HCT116 (cell line): ENCODE results near the gene CUEDC1. TPM values are rescaled to one million over a fixed set of nuclear protein-coding genes. Genes with fewer than 3 reads are reported as not detected.

Experiments used
- ATAC-seq: fragments of 200-7000 bp; cut with Tn5 transposase; 2 replicates; pipeline ENCODE4 v1.9.1; 2020; ENCODE audit warnings: mild to moderate bottlenecking, moderate library complexity
- BruUV-seq: library from RNA; stranded (reverse); fragments of 400-500 nt; replicated peaks from 2 replicates; lab custom pipeline; 2021; lab: Mats Ljungman, UMichigan
- CTCF ChIA-PET: fragments of 300-600 bp; sonication (Branson Sonifier 250); formaldehyde crosslinking; loops from one replicate; lab custom pipeline; 2021; ENCODE audit warnings: antibody characterized with exemption; lab: Charles Lee
- POLR2A ChIA-PET: fragments of 300-600, 350-600 bp; sonication (Branson Sonifier 250); formaldehyde crosslinking; loops from one replicate; lab custom pipeline; 2021; ENCODE audit warnings: antibody characterized with exemption; lab: Charles Lee
- RAD21 ChIA-PET, 2 experiments: fragments of 300-600 bp; sonication (Branson Sonifier 250); formaldehyde crosslinking; loops; one replicate each; lab custom pipeline; 2023; ENCODE audit warnings: low total read pairs in 2 of 2; ENCODE audit not compliant: uncharacterized antibody in 2 of 2, unreplicated experiment in 2 of 2, low non-redundant PET in 1 of 2; lab: Charles Lee
- DNase-seq: peaks from one replicate; pipeline ENCODE4 v3.0.0-alpha.2; 2010; ENCODE audit warnings: low read depth, low spot score
- H2AFZ ChIP-seq: fragments of 200-600 bp; shearing (Covaris generic), sonication (generic); 2 replicates; pipeline ENCODE4 v1.6.1; 2017; ENCODE audit warnings: low read depth, mixed run types, mixed read lengths, antibody characterized with exemption, low read length; ENCODE audit not compliant: poor library complexity, severe bottlenecking
- H3K27ac ChIP-seq: 2 replicates; pipeline ENCODE4 v1.5.1; 2012; ENCODE audit warnings: low read depth, low read length
- H3K27me3 ChIP-seq: fragments of 200-600 bp; sonication (generic); 2 replicates; pipeline ENCODE4 v1.6.1; 2016; ENCODE audit warnings: mixed run types, low read length, mixed read lengths; ENCODE audit not compliant: insufficient read depth
- H3K36me3 ChIP-seq, 2 experiments: fragments of 200-500 bp in 1 of 2; fragments of 200-600 bp in 1 of 2; sonication (Bioruptor generic) in 1 of 2; sonication (generic) in 1 of 2; 2 replicates each; pipeline versions ENCODE4 v1.5.1 to v1.6.1; 2014 to 2016; ENCODE audit warnings: low read length in 2 of 2, inconsistent platforms in 1 of 2, mixed read lengths in 1 of 2, mixed run types in 1 of 2; ENCODE audit not compliant: insufficient read depth in 2 of 2, control insufficient read depth in 1 of 2
- H3K4me1 ChIP-seq, 2 experiments: fragments of 200-600 bp in 1 of 2; sonication (generic) in 1 of 2; 2 replicates each; pipeline versions ENCODE4 v1.5.1 to v1.6.1; 2012 to 2017; ENCODE audit warnings: low read length in 2 of 2, inconsistent platforms in 1 of 2, mild to moderate bottlenecking in 1 of 2, mixed read lengths in 1 of 2, mixed run types in 1 of 2, moderate library complexity in 1 of 2; ENCODE audit not compliant: insufficient read depth in 2 of 2, control insufficient read depth in 1 of 2
- H3K4me2 ChIP-seq: fragments of 200-600 bp; sonication (generic); 2 replicates; pipeline ENCODE4 v1.6.1; 2017; ENCODE audit warnings: mixed run types, low read length, mixed read lengths
- H3K4me3 ChIP-seq, 2 experiments: fragments of 200-600 bp in 1 of 2; sonication (generic) in 1 of 2; replicated peaks in 1 of 2; 2 replicates each; pipeline ENCODE4 v1.5.1; 2011 to 2016; ENCODE audit warnings: low read length in 2 of 2, control low read depth in 1 of 2, low read depth in 1 of 2, mild to moderate bottlenecking in 1 of 2, mixed read lengths in 1 of 2, mixed run types in 1 of 2
- H3K79me2 ChIP-seq: fragments of 200-600 bp; sonication (generic); 2 replicates; pipeline ENCODE4 v1.6.1; 2017; ENCODE audit warnings: mild to moderate bottlenecking, mixed run types, low read length, moderate library complexity, mixed read lengths; ENCODE audit not compliant: insufficient read depth
- H3K9ac ChIP-seq: fragments of 200-600 bp; sonication (generic); 2 replicates; pipeline ENCODE4 v1.6.1; 2016; ENCODE audit warnings: low read length, mixed read lengths
- H3K9me2 ChIP-seq: fragments of 200-600 bp; sonication (generic), shearing (Covaris generic); 2 replicates; pipeline ENCODE4 v1.6.1; 2017; ENCODE audit warnings: mixed run types, mild to moderate bottlenecking, moderate library complexity; ENCODE audit not compliant: insufficient read depth
- H3K9me3 ChIP-seq, 2 experiments: fragments of 200-500 bp in 1 of 2; fragments of 200-600 bp in 1 of 2; sonication (Bioruptor generic) in 1 of 2; sonication (generic) in 1 of 2; 2 replicates each; pipeline ENCODE4 v1.6.1; 2014 to 2017; ENCODE audit warnings: low read length in 2 of 2, mixed read lengths in 2 of 2, inconsistent platforms in 1 of 2, low read depth in 1 of 2, mild to moderate bottlenecking in 1 of 2, mixed run types in 1 of 2, moderate library complexity in 1 of 2; ENCODE audit not compliant: control insufficient read depth in 1 of 2, insufficient read depth in 1 of 2
- H4K20me1 ChIP-seq: fragments of 200-600 bp; sonication (generic), shearing (Covaris generic); 2 replicates; pipeline ENCODE4 v1.6.1; 2017; ENCODE audit warnings: mixed run types, mild to moderate bottlenecking, moderate library complexity; ENCODE audit not compliant: insufficient read depth
- CBX3 ChIP-seq: IDR thresholded peaks from 2 replicates; pipeline ENCODE4 v1.6.1; 2012; ENCODE audit warnings: low read depth
- EGR1 ChIP-seq: IDR thresholded peaks from 2 replicates; pipeline ENCODE4 v1.6.1; 2012; ENCODE audit warnings: low read depth
- ELF1 ChIP-seq: IDR thresholded peaks from 2 replicates; pipeline ENCODE4 v1.6.1; 2012; ENCODE audit warnings: low read depth, borderline replicate concordance
- EZH2phosphoT487 ChIP-seq: fragments of 200-600 bp; IDR thresholded peaks from 2 replicates; pipeline ENCODE4 v1.6.1; 2018; ENCODE audit warnings: antibody characterized with exemption, borderline replicate concordance
- JUND ChIP-seq: IDR thresholded peaks from 2 replicates; pipeline ENCODE4 v1.6.1; 2012
- POLR2AphosphoS5 ChIP-seq: IDR thresholded peaks from 2 replicates; pipeline ENCODE4 v1.6.1; 2011; ENCODE audit warnings: mild to moderate bottlenecking, low read depth, low read length, moderate library complexity
- RAD21 ChIP-seq: IDR thresholded peaks from 2 replicates; pipeline ENCODE4 v1.6.1; 2012; ENCODE audit warnings: low read depth, mild to moderate bottlenecking
- SRF ChIP-seq: IDR thresholded peaks from 2 replicates; pipeline ENCODE4 v1.6.1; 2012; ENCODE audit warnings: low read depth
- ZFX ChIP-seq: fragments of 450-650 bp; IDR thresholded peaks from 2 replicates; pipeline ENCODE4 v1.6.1; 2017
- intact Hi-C: fragments of 100-400 bp; cut with micrococcal nuclease; formaldehyde crosslinking; loops from 2 replicates; pipeline ENCODE4 v1.10.0; 2022
- total RNA-seq: library from RNA; stranded (reverse); gene quantifications from one replicate; pipeline ENCODE4 v1.2.1, GENCODE V29; 2021; ENCODE audit not compliant: unreplicated experiment
- TF ChIP-seq, protein P1 (sequence below): IDR thresholded peaks from 2 replicates; pipeline ENCODE4 v1.6.1; 2012

CUEDC1 gene
- total RNA-seq, 1 experiment from 2014 or later: 60.2 TPM

GRCh38 chr17:57984261-57984890 is 29.2 kb upstream of the CUEDC1 start:
- H4K20me1 ChIP-seq: no peaks in the 10 kb centered on the region
- ATAC-seq: no peak
- no peak overlapping the region for H3K4me2 ChIP-seq
- no peaks in the 10 kb centered on the region for H3K9me2 ChIP-seq
- no peak for DNase-seq
- BruUV-seq: no TSS peak
- ChIA-PET POLR2A (interaction anchor here (0.9 to 1.1 kb wide), 2 partner anchors 23 to 25 kb away, joined by 3 read pairs; partner anchors contain the start of gene SRSF1), CTCF (interaction anchor here (2.5 kb wide), 1 partner anchor 124 kb away, joined by 13 read pairs; no protein-coding TSS in a partner anchor), RAD21 (no interaction called here)
- H3K27ac ChIP-seq: no peak overlapping the region
- H3K4me3 ChIP-seq: no peak overlapping the region
- H3K36me3 ChIP-seq: peaks cover 18 to 48% of the 10 kb centered on the region in 2 experiments; a peak in 3 of 4 replicates
- no peak overlapping the region for H2AFZ ChIP-seq
- TF ChIP-seq, protein P1, sequence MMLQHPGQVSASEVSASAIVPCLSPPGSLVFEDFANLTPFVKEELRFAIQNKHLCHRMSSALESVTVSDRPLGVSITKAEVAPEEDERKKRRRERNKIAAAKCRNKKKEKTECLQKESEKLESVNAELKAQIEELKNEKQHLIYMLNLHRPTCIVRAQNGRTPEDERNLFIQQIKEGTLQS: no peak
- no peak for TF ChIP-seq JUND
- no peak for TF ChIP-seq SRF
- TF ChIP-seq POLR2AphosphoS5: no peak
- TF ChIP-seq RAD21: 0 out of 2 replicates have a peak, but pooled peaks have one; percentile 1
- H3K4me1 ChIP-seq: peaks cover 31 to 37% of the 10 kb centered on the region in 2 experiments
- no peaks in the 10 kb centered on the region for H3K9me3 ChIP-seq
- intact Hi-C loops: no loop called here
- no peak overlapping the region for H3K9ac ChIP-seq
- no peaks in the 10 kb centered on the region for H3K27me3 ChIP-seq
- H3K79me2 ChIP-seq: peaks cover 78% of the 10 kb centered on the region

DNA sequence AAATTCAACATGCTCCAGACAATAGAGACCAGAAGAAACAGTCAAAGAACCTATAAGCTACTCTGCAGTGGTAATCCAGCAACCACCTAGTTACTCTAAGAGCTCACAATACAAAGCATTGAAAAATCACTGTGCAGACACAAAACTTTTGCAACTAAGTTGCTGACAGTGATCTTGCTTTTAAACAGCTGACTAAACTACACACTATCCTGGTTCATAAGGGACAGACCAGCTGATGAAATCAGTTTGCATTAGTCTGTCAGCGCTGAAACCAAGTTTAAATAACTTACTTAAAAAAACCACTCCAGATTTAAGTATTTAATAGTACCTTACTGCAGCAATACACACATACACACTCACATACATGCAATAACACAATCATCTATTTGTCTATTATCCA is 28.2 kb upstream of the CUEDC1 start:
- Histone ChIP-seq H3K36me3 (peaks cover 23 to 56% of the 10 kb centered on the region in 2 experiments; a peak in 3 of 4 replicates), H3K9me2 (no peaks in the 10 kb centered on the region), H3K27me3 (no peaks in the 10 kb centered on the region), H3K9ac (no peak overlapping the region), H3K4me2 (no peak overlapping the region), H3K27ac (no peak overlapping the region), H3K4me1 (peaks cover 23 to 28% of the 10 kb centered on the region in 2 experiments), H3K79me2 (peaks cover 85% of the 10 kb centered on the region), H2AFZ (no peak overlapping the region), H4K20me1 (no peaks in the 10 kb centered on the region), H3K9me3 (no peaks in the 10 kb centered on the region), H3K4me3 (no peak overlapping the region)
- CTCF ChIA-PET: interaction anchor here (1.4 kb wide), 1 partner anchor 16 kb away, joined by 4 read pairs; no protein-coding TSS in a partner anchor
- ATAC-seq: no peak
- BruUV-seq: no TSS peak
- no peak for DNase-seq
- RAD21 ChIA-PET: no interaction called here
- intact Hi-C loops: no loop called here
- POLR2A ChIA-PET: no interaction called here
- no peak for TF ChIP-seq ZFX
- no peak for TF ChIP-seq SRF
- TF ChIP-seq EZH2phosphoT487: no peak
- no peak for TF ChIP-seq CBX3
- no peak for TF ChIP-seq ELF1
- no peak for TF ChIP-seq JUND
- no peak for TF ChIP-seq EGR1
- TF ChIP-seq RAD21: no peak
